ENCODE measurements around the gene SLC8A1.

GRCh38 chr2:40450066-40450795 is 1.7 kb downstream of the SLC8A1 start:
- TF ChIP-seq ELK1 (IDR thresholded peaks at IDR 0.05; ENCODE audit: low read depth, low read length): no peak
- no peak for TF ChIP-seq EP300 (IDR thresholded peaks at IDR 0.05; ENCODE audit: borderline replicate concordance in 1 of 2, control insufficient read depth in 1 of 2, low read depth in 2 of 2, low read length in 2 of 2)
- TF ChIP-seq CTCF (IDR thresholded peaks at IDR 0.05 in 2 of 3, conservative IDR thresholded peaks at IDR 0.05 in 1 of 3; ENCODE audit: control insufficient read depth in 2 of 3, extremely low read depth in 1 of 3, insufficient read depth in 1 of 3, low read depth in 3 of 3, low read length in 3 of 3): no peak
- no peak for TF ChIP-seq RBBP5 (conservative IDR thresholded peaks at IDR 0.05)
- TF ChIP-seq RAD21 (IDR thresholded peaks at IDR 0.05; ENCODE audit: insufficient read depth, low read depth, low read length): no peak
- TF ChIP-seq HDAC6 (IDR thresholded peaks at IDR 0.05; ENCODE audit: unreplicated experiment): no peak
- TF ChIP-seq POLR2AphosphoS2 (IDR thresholded peaks at IDR 0.05; ENCODE audit: low read depth, low read length): no peak
- TF ChIP-seq RELB (IDR thresholded peaks at IDR 0.05; ENCODE audit: low read depth): no peak
- no peak for TF ChIP-seq ZNF217 (IDR thresholded peaks at IDR 0.05)
- TF ChIP-seq EZH2 (IDR thresholded peaks at IDR 0.05; ENCODE audit: borderline replicate concordance, control insufficient read depth, low read depth, low read length): no peak
- no peak for TF ChIP-seq SIN3A (IDR thresholded peaks at IDR 0.05; ENCODE audit: low read depth, low read length)
- TF ChIP-seq POLR2A (IDR thresholded peaks at IDR 0.05; ENCODE audit: low read depth, low read length): no peak

Data from GM12878 (cell line).